DMS 273 (cell line): ENCODE data around the gene OLFML2B.

Experiments
- DNase-seq: peaks from one replicate; lab custom pipeline; 2025; ENCODE audit not compliant: unreplicated experiment; lab: John Stamatoyannopoulos, UW

Gene OLFML2B

GRCh38 chr1:161981735-161982506 is 41.7 kb downstream of the OLFML2B start:
- DNase-seq = no peak

- no peak for DNase-seq
Observed at GRCh38 chr1:161981126-161981525, 42.5 kb downstream of the OLFML2B start.

- no peak for DNase-seq
Observed at GRCh38 chr1:161978011-161978790, 45.5 kb downstream of the OLFML2B start.

- DNase-seq = no peak
Observed at GRCh38 chr1:161973924-161974845, 49.5 kb downstream of the OLFML2B start.

GRCh38 chr1:161972828-161973227 is 50.8 kb downstream of the OLFML2B start:
- DNase-seq = no peak

- DNase-seq = no peak
Observed at GRCh38 chr1:161970633-161971032, 53.0 kb downstream of the OLFML2B start.

- DNase-seq = no peak
Observed at GRCh38 chr1:161970036-161970435, 53.6 kb downstream of the OLFML2B start.

- DNase-seq = no peak
Observed at GRCh38 chr1:161966067-161966466, 57.6 kb downstream of the OLFML2B start.

GRCh38 chr1:161962091-161962887 is 61.4 kb downstream of the OLFML2B start:
- DNase-seq = no peak

- no peak for DNase-seq
Observed at GRCh38 chr1:161958425-161958824, 65.2 kb downstream of the OLFML2B start.

GRCh38 chr1:161956930-161957329 is 66.7 kb downstream of the OLFML2B start:
- no peak for DNase-seq

- no peak for DNase-seq
Observed at GRCh38 chr1:161956097-161956496, 67.6 kb downstream of the OLFML2B start.

- DNase-seq = no peak
Observed at GRCh38 chr1:161955606-161956005, 68.1 kb downstream of the OLFML2B start.

- no peak for DNase-seq
Observed at GRCh38 chr1:161954466-161954865, 69.2 kb downstream of the OLFML2B start.

- DNase-seq = no peak
Observed at GRCh38 chr1:161954050-161954449, 69.6 kb downstream of the OLFML2B start.

GRCh38 chr1:161953256-161953920 is 70.3 kb downstream of the OLFML2B start:
- DNase-seq = no peak

GRCh38 chr1:161952607-161953172 is 71.0 kb downstream of the OLFML2B start:
- no peak for DNase-seq

GRCh38 chr1:161951646-161952045 is 72.0 kb downstream of the OLFML2B start:
- DNase-seq = no peak

- DNase-seq = no peak
Observed at GRCh38 chr1:161950377-161950776, 73.3 kb downstream of the OLFML2B start.

- DNase-seq = no peak
Observed at GRCh38 chr1:161949548-161949947, 74.1 kb downstream of the OLFML2B start.
